Cerebellar nuclear complex (tissue), 1 donor: ENCODE data around the gene RALGAPB.
A peak's percentile ranks its signal among the peaks of the same experiment; 100 is the strongest.
"Not testable (repeated sequence)": the region's sequence is repeated elsewhere in the genome, so short reads cannot be mapped to it uniquely, and the experiment has no call there.

ENCODE experiments used
- DNase-seq, 2 experiments: peaks; one replicate each; lab custom pipeline; 2025; lab: John Stamatoyannopoulos, UW

Gene RALGAPB

GRCh38 chr20:38472513-38473366 is at the start of gene RALGAPB:
RALGAPB (plus strand) TSS chr20:38472843; CDS start chr20:38488433, 15,590 bp downstream.
- DNase-seq = peak; percentile 79 to 89

GRCh38 chr20:38423541-38423940 is 49.1 kb upstream of the RALGAPB start:
- DNase-seq = no peak

DNA sequence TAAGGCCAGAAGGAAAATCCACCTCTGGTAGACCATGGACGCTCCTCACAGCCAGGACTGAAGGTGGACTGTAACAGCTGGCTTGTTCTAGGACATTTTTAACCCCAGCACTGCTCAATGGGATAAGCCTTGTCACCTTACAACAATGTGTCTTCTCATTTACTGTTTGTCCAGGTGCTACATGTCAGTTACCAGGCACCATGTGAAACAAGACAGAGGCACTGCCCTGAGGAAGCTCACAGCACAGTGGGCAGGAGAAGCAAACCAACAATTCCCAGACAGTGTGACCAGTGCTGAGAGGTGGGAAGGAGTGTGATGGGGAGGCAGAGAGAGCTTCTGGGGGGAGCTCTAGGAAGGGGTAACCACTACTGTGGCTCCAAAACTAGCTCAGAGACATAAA is 48.2 kb upstream of the RALGAPB start:
- no peak for DNase-seq

GRCh38 chr20:38426006-38426897 is 46.4 kb upstream of the RALGAPB start:
- DNase-seq = no peak

- no peak for DNase-seq
Measured at GRCh38 chr20:38427655-38428023, 45.0 kb upstream of the RALGAPB start.

DNA sequence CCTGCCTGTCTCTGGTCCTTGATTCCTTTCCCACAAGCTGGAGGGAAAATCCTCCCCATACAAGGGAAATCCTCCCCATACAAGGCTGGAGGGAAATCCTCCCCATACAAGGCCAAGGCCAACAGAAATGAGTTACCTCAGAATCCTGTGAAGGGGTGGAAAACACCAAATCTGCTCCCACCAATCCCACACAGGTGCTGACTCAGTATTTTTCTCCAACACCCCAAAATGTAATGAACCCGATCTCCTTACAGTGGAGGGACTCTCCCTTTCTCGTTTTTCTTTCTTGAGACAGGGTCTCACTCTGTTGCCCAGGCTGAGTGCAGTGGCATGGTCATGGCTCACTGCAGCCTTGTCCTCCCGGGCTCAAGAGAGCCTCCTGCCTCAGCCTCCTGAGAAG is 43.8 kb upstream of the RALGAPB start:
- no peak for DNase-seq

GRCh38 chr20:38429301-38429700 is 43.3 kb upstream of the RALGAPB start:
- DNase-seq = no peak

- DNase-seq = no peak
Measured at GRCh38 chr20:38430679-38431325, 41.8 kb upstream of the RALGAPB start.

- DNase-seq = no peak
Measured at GRCh38 chr20:38432292-38432691, 40.4 kb upstream of the RALGAPB start.

DNA sequence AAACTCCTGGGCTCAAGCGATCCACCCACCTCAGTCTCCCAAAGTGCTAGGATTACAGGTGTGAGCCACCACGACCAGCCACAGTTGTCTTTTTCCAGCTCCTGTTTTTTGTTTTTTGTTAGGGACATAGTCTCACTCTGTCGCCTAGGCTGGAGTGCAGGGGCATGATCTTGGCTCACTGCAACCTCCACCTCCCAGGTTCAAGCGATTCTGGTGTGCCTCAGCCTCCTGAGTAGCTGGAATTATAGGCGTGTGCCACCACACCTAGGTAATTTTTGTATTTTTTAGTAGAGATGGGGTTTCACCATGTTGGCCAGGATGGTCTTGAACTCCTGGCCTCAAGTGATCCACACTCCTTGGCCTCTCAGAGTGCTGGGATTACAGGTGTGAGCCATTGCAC is 39.8 kb upstream of the RALGAPB start:
- not testable (repeated sequence) for DNase-seq

DNA sequence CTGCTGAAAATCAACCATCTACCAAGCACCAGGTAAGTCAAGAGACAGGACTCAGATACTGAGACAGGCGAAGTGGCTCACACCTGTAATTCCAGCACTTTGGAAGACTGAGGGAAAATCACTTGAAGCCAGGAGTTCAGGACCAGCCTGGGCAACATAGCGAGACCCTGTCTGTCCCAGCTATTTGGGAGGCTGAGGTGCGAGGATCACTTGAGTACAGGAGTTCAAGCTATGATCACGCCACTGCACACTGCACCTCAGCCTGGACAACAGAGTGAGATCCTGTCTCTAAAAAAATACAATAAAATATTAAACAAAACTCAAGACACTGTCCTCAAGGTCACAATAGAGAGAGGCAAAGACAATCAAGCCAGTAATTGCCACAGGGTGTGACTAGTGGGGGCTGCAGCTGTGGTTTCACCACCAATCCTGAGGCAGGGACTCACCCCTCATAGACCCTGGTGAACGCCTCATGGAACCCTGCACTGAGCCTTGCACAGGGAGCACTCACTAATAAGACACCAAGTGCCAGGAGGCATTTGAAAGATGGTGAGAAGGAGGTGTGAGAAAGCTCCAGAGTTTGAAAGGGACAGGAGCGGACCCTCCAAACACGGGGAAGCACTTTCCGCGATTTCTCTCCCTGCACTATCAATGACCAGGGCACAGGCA is 39.2 kb upstream of the RALGAPB start:
- no peak for DNase-seq

- DNase-seq = no peak
Measured at GRCh38 chr20:38434301-38434741, 38.3 kb upstream of the RALGAPB start.

DNA sequence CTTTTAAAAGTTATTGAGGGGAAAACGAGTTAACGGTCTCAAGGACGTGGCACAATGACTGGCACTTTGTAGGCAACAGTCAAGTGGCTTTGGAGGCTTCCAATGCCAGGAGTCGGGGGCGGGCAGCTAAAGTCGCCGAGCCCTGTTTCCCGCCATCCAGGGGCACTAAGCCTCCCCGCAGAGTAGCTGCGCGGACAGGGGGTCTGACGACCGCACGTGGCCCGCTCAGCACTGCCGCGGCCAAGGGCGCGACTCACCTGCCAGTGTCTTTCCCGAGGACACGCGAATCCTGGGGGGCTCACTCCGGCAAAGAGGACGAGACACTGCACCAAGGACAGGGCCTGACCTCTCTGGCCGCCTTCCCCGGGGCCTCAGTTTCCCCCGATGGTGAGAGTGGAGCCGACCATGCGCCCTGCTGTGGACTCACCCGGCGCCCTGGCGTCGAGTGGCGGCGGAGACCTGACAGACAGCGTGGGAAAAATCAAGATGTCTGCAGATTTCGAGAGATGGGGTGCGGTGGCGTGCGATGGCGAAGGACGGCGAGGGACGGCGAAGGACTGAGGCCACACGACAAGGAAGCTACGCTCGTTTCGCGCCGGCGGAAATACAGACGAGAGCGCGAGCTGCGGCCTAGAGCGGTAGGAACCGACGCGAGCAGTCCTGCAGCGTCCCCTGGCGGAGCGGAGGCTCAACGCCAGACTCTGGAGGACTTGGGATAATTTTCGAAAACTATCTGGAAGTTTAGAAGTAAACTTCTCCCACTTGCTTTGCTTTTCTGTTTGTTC is 37.7 kb upstream of the RALGAPB start, which contains the start of gene SNHG17:
SNHG17 (minus strand) TSS at position 559 of the 785 bp plus-strand sequence.
- DNase-seq = peak in 1 of 2 experiments; percentile 40

DNA sequence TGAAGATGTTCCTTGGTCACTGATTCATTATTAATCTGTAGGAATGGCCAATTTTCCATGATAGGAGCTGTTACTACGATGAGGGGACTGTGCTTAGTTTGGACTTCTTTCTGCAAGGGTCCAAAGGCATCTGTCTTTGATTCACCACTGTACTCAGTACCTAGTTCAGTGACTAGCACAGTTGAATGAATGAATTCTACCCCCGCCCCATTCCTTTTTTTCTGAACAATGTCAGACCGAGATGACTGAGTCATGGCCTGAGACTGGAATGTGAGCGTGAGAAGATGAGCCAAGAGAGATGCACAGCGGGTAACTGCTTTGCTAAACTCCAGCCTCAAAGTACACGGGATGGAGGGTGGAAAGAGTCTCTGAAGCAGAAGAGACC is 37.1 kb upstream of the RALGAPB start:
- DNase-seq = no peak

DNA sequence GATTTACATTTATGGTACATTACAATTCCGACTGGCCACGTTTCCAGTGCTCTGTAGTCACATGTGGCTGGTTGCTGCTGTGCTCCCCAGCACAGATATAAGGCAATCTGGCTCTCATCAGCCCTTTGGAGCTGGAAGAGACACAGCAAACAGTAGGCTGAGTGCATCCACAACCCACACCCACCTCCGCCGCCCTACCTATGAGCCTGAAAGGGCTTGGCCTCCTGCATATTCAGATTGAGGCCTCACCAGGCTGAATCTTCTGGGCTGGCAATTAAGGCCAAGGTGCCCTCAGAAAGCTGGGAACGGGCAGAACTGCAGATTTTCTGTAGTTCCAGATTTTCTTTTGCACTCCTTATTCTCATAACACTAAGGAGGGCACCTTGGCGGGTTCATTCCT is 34.8 kb upstream of the RALGAPB start:
- no peak for DNase-seq

- DNase-seq = not testable (repeated sequence)
Measured at GRCh38 chr20:38441110-38441509, 31.5 kb upstream of the RALGAPB start.

GRCh38 chr20:38441916-38442315 is 30.7 kb upstream of the RALGAPB start:
- DNase-seq = peak in 1 of 2 experiments; percentile 51

- DNase-seq = no peak
Measured at GRCh38 chr20:38445381-38445796, 27.3 kb upstream of the RALGAPB start.

GRCh38 chr20:38445901-38446425 is 26.7 kb upstream of the RALGAPB start:
- no peak for DNase-seq

- DNase-seq = peak in 1 of 2 experiments; percentile 60
Measured at GRCh38 chr20:38446441-38447209, 26.0 kb upstream of the RALGAPB start.
